Measurements from ENCODE around the gene OR9G1.
"Not testable (repeated sequence)": the region's sequence is repeated elsewhere in the genome, so short reads cannot be mapped to it uniquely, and the experiment has no call there.

Gene OR9G1

DNA sequence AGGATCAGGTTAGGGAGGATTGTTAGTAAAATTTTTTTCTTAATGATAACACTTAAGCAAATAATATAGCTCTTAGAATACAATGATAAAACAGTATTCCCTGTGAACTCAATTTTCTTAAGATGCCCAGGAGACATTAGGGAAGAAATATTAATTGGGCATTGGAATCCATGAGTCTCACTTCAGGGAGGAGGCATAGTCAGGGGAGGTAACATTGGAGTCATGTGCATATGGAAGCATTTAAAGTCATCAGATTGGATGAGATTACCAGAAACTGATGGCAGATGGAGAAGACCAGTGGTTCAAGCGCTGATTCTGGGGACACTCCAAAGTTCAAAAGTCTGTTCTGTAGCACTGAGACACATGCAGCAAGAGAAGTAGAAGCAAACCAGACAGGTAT is at the start of gene OR9G1:
TSS of gene OR9G1 (plus strand) at position 301 of the 400 bp plus-strand sequence. CDS start 1,293 bp downstream, outside the sequence.
- in situ Hi-C loops (cut with HindIII; ENCODE audit: low sequenced_read_pairs) = no loop called here
- no peak within 1 kb of the TSS for H3K4me3 ChIP-seq (ENCODE audit: low read depth, low read length)
- DNase-seq (ENCODE audit: low read depth, low spot score) = no peak
- TF ChIP-seq, protein P1, sequence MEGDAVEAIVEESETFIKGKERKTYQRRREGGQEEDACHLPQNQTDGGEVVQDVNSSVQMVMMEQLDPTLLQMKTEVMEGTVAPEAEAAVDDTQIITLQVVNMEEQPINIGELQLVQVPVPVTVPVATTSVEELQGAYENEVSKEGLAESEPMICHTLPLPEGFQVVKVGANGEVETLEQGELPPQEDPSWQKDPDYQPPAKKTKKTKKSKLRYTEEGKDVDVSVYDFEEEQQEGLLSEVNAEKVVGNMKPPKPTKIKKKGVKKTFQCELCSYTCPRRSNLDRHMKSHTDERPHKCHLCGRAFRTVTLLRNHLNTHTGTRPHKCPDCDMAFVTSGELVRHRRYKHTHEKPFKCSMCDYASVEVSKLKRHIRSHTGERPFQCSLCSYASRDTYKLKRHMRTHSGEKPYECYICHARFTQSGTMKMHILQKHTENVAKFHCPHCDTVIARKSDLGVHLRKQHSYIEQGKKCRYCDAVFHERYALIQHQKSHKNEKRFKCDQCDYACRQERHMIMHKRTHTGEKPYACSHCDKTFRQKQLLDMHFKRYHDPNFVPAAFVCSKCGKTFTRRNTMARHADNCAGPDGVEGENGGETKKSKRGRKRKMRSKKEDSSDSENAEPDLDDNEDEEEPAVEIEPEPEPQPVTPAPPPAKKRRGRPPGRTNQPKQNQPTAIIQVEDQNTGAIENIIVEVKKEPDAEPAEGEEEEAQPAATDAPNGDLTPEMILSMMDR (IDR thresholded peaks at IDR 0.05; ENCODE audit: low read depth, low read length) = no peak

DNA sequence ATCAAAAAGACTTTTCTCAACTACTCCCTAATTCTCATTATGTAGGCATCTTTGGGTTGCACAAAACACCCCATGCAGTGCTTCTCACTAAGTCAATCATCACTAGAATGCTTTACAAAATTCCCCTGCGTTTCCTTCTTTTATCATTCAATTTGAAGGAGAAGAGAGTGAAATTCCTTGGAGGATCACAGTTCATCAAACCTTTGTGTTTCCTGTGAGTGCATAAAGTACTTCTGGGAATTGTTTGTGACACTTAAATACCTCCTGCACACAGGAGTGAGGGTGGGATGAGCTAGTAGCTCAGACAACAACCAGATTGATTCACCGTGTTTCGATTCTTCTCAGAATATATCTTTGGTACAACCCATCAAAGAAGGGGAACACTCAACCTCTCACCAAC is 39.1 kb upstream of the OR9G1 start:
- no peak overlapping the region for H3K4me3 ChIP-seq (ENCODE audit: low read depth, low read length)
- in situ Hi-C loops (cut with HindIII; ENCODE audit: low sequenced_read_pairs) = no loop called here
- DNase-seq (ENCODE audit: low read depth, low spot score) = no peak
- TF ChIP-seq, protein P1 (IDR thresholded peaks at IDR 0.05; ENCODE audit: low read depth, low read length) = no peak

DNA sequence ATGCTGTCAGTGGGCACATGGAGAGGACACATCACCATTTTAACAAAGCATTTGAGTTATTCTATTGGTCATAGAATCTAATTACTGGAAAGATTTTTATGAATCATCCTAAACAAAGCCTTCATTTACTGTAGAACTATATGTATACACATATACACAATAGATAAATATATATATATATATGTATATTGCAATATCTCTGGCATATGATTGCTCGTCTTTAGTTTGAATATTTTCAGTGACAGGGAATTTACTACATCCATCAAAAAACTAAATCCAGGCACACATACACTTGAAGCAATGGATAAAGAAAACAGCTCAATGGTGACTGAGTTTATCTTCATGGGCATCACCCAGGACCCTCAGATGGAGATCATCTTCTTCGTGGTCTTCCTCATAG is 35.5 kb upstream of the OR9G1 start, which contains the start of gene OR5AR1:
TSS of gene OR5AR1 (plus strand) at position 301 of the 400 bp plus-strand sequence. CDS start at position 301, 0 bp downstream.
- no peak for DNase-seq (ENCODE audit: low read depth, low spot score)
- TF ChIP-seq, protein P1 (IDR thresholded peaks at IDR 0.05; ENCODE audit: low read depth, low read length) = no peak
- in situ Hi-C loops (cut with HindIII; ENCODE audit: low sequenced_read_pairs) = no loop called here
- no peak within 1 kb of the TSS for H3K4me3 ChIP-seq (ENCODE audit: low read depth, low read length)

GRCh38 chr11:56670984-56671383 is 27.9 kb upstream of the OR9G1 start:
- DNase-seq (ENCODE audit: low read depth, low spot score) = no peak
- TF ChIP-seq, protein P1 (IDR thresholded peaks at IDR 0.05; ENCODE audit: low read depth, low read length) = no peak
- in situ Hi-C loops (cut with HindIII; ENCODE audit: low sequenced_read_pairs) = no loop called here
- no peak overlapping the region for H3K4me3 ChIP-seq (ENCODE audit: low read depth, low read length)

DNA sequence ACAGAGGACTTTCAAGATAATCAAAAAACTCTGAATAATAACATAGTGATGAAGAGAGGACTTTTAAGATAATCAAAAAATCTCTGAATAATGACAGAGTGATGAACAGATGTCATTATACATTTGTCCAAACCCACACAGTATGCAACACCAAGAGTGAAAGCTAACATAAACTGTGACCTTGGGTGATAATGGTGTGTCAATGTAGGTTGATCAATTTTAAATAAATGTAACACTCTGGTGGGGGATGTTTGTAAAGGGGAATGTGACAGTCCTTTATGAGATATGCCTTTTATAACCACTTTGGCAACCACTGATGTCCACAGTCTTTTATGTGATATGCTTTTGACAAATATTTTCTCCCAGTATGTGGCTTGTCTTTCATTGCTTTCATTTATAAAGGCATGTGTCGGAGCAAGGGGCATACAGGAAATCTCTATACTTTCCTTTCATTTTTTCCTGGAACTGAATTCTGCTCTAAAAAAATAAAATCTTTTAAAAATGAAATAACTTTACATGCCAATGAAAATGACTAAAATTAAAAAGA is 10.3 kb upstream of the OR9G1 start:
- no peak for DNase-seq (ENCODE audit: low read depth, low spot score)
- in situ Hi-C loops (cut with HindIII; ENCODE audit: low sequenced_read_pairs) = no loop called here
- TF ChIP-seq, protein P1 (IDR thresholded peaks at IDR 0.05; ENCODE audit: low read depth, low read length) = no peak

DNA sequence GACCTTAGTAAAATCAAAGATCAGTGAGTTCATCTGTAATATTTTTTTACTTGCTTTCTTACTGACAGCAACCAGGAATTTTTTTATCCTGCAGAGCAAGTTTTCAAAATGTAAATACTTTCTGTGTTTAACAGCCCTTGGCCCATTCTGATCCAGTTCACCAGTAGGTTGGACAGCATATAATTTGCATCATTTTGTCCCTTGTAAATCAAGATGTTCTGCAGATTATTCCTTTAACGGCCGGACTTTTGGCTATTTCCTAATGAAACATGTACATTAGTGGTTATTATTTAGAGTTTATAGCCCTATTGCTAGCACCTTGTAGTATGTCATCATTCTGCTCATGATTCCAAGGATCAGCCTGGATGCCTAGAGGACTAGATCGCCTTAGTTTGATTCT is 7.7 kb upstream of the OR9G1 start:
- in situ Hi-C loops (cut with HindIII; ENCODE audit: low sequenced_read_pairs); DNase-seq (ENCODE audit: low read depth, low spot score); H3K4me3 ChIP-seq (ENCODE audit: low read depth, low read length): not testable (repeated sequence)

More for the DNA sequence above, 10.3 kb upstream of the OR9G1 start:
- no peak overlapping the region for H3K4me3 ChIP-seq (ENCODE audit: low read depth, low read length)

- no peak for DNase-seq (ENCODE audit: low read depth, low spot score)
These were observed 5.5 kb upstream of the OR9G1 start for GRCh38 chr11:56693428-56693827.

More at GRCh38 chr11:56693428-56693827, 5.5 kb upstream of the OR9G1 start:
- no peak overlapping the region for H3K4me3 ChIP-seq (ENCODE audit: low read depth, low read length)
- in situ Hi-C loops (cut with HindIII; ENCODE audit: low sequenced_read_pairs) = no loop called here
- TF ChIP-seq, protein P1 (IDR thresholded peaks at IDR 0.05; ENCODE audit: low read depth, low read length) = no peak

Measured in astrocyte of the spinal cord (primary cell).